Measurements from ENCODE around the gene CEACAM20.

GRCh38 chr19:44499559-44499958 is 29.9 kb downstream of the CEACAM20 start:
- TF ChIP-seq POLR2AphosphoS5 (IDR thresholded peaks at IDR 0.05; ENCODE audit: low read length) (no peak), GABPA (IDR thresholded peaks at IDR 0.05; ENCODE audit: low read depth) (no peak)

Data from GM12878 (cell line).